KMS-11 (cell line): ENCODE data around the gene MAP6.
A peak's percentile ranks its signal among the peaks of the same experiment; 100 is the strongest.

ENCODE experiments used
- H2AFZ ChIP-seq: fragments of 200-600 bp; sonication (generic); 2 replicates; pipeline ENCODE4 v1.6.1; 2016; ENCODE audit warnings: antibody characterized with exemption, mixed run types, low read depth
- H3K27ac ChIP-seq: fragments of 200-600 bp; sonication (generic); 2 replicates; pipeline ENCODE4 v1.6.1; 2016; ENCODE audit warnings: mild to moderate bottlenecking, mixed run types
- H3K27me3 ChIP-seq: fragments of 200-600 bp; sonication (generic); 2 replicates; pipeline ENCODE4 v1.6.1; 2017; ENCODE audit warnings: mild to moderate bottlenecking, low read depth, mixed run types, moderate library complexity; ENCODE audit not compliant: insufficient read depth
- H3K36me3 ChIP-seq: fragments of 200-600 bp; sonication (generic); 2 replicates; pipeline ENCODE4 v1.6.1; 2017; ENCODE audit warnings: mild to moderate bottlenecking, mixed run types; ENCODE audit not compliant: insufficient read depth
- H3K4me1 ChIP-seq: fragments of 200-600 bp; sonication (generic); 2 replicates; pipeline ENCODE4 v1.6.1; 2016; ENCODE audit warnings: mild to moderate bottlenecking, low read depth, mixed run types; ENCODE audit not compliant: poor library complexity, severe bottlenecking
- H3K4me2 ChIP-seq: fragments of 200-600 bp; sonication (generic); 2 replicates; pipeline ENCODE4 v1.7.0; 2016; ENCODE audit warnings: mild to moderate bottlenecking, mixed run types
- H3K4me3 ChIP-seq: fragments of 200-600 bp; sonication (generic); IDR thresholded peaks from 2 replicates; pipeline ENCODE4 v1.6.1; 2017; ENCODE audit warnings: low read depth, low read length, mixed read lengths; ENCODE audit not compliant: insufficient read depth
- H3K79me2 ChIP-seq: fragments of 200-600 bp; sonication (generic); 2 replicates; pipeline ENCODE4 v1.6.1; 2016; ENCODE audit warnings: low read depth, mixed run types; ENCODE audit not compliant: insufficient read depth
- H3K9ac ChIP-seq: fragments of 200-600 bp; sonication (generic); 2 replicates; pipeline ENCODE4 v1.6.1; 2016; ENCODE audit warnings: mild to moderate bottlenecking, mixed run types
- H4K20me1 ChIP-seq: fragments of 200-600 bp; sonication (generic); 2 replicates; pipeline ENCODE4 v1.6.1; 2016; ENCODE audit warnings: mild to moderate bottlenecking, mixed run types; ENCODE audit not compliant: insufficient read depth
- CTCF ChIP-seq: fragments of 200-600 bp; sonication (generic); conservative IDR thresholded peaks from 2 replicates; pipeline ENCODE4 v1.6.1; 2017; ENCODE audit warnings: low read depth, mild to moderate bottlenecking, antibody characterized with exemption, low read length, moderate library complexity, mixed read lengths

MAP6 gene

DNA sequence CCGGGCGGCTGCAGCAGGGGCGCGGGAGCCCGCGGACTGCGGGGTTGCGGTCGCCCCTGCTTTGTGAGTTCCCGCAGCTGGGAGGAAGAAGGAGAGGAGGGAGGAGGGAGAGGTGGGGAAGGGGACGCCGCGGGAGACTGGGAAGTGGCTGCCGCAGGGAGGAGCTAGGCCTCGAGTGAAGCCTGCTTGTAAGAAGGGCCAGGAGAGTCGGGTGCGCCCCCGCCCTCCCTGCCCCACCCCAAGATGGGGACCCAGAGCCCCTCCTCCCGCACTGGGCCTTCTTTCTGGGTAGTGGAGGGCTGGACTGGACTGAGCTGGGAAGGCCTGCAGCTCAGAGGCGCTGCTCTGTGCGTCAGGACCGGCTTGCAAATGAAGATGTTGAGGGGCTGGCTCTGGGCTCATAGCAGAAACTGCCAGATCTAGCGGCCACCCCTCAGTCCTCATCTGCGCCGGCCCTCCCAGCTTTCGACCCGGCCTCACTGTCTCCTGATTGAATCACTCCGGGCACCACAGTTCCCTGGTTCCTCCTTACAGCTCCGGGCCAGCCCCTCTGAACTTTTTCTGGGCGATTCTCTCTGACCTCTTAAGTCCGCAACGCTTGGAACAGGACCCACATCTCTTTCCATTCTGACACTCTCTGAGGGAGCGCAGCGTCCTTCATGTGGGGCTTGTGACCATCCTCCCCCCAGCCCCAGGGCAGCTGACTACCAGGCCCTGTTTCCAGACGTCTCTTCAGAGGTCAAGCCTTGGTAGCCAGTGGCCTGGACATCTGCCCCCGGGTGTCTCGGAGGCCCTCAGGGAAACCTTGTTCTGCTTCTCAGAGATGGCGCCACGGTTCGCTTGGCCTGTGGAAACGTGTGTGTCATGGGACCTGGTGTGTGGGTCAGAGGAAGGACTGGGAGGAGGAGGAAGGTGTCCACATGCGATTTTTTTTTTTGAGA, 84.8 kb downstream of the MAP6 start:
- Histone ChIP-seq H3K79me2 (no peaks in the 10 kb centered on the region), H3K4me3 (no peak overlapping the region), H3K27me3 (no peaks in the 10 kb centered on the region), H3K9ac (peak overlapping the region; percentile 63), H3K36me3 (no peaks in the 10 kb centered on the region), H4K20me1 (no peaks in the 10 kb centered on the region), H3K4me1 (peaks cover 5% of the 10 kb centered on the region), H3K27ac (no peak overlapping the region), H3K4me2 (peak overlapping the region; percentile 67; the same call in 1 of the 2 replicates), H2AFZ (peak overlapping the region; percentile 98)
- TF ChIP-seq CTCF = no peak

DNA sequence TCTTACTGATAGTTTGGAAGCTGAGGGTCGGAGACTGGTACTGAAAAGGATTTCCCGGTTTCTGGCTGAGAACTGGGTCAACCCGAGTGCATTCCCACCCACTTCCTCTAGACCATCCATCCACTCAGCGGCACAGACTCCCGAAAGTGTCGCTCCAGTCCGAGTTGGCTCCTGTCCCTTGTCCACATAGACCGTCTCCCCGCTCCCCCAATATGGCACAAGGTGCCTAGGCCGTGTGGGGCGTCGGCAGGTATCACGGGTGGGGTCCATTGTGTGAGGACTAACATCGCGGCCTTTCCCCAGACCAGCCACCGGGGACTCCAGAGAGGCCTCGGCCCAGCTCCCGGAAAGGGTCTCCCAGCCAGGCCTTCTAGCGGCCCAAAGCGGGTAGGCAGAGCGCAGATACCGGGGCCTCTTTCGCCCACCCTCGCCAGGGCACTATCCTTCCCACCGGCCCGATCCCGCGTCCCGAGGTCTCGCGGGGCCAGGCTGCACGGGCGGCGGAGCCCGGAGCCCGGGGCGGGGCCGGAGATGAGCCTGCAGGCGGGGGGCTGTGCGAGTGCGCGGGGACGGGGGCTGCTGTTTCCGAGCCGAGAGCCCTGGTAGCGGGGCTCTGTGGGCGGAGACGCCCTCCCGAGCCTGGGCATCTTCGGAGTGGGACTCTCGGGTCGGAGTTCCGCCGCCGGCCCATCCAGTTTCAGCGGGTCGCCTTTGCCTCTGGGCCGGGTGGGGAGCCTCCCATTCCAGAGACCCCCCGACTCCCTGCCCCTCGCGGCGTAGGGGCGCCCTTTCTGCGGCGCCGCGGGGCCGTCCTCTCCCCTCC, 85.7 kb downstream of the MAP6 start:
- no peak overlapping the region for H3K27ac ChIP-seq
- no peaks in the 10 kb centered on the region for H3K27me3 ChIP-seq
- no peaks in the 10 kb centered on the region for H3K36me3 ChIP-seq
- H3K4me1 ChIP-seq = peaks cover 5% of the 10 kb centered on the region
- H4K20me1 ChIP-seq = no peaks in the 10 kb centered on the region
- H3K4me3 ChIP-seq = no peak overlapping the region
- peak overlapping the region; percentile 67 for H3K4me2 ChIP-seq
- H2AFZ ChIP-seq = peak overlapping the region; percentile 98
- TF ChIP-seq CTCF = peak; percentile 23; the same call in 1 of the 2 replicates
- H3K79me2 ChIP-seq = no peaks in the 10 kb centered on the region
- H3K9ac ChIP-seq = peak overlapping the region; percentile 63

DNA sequence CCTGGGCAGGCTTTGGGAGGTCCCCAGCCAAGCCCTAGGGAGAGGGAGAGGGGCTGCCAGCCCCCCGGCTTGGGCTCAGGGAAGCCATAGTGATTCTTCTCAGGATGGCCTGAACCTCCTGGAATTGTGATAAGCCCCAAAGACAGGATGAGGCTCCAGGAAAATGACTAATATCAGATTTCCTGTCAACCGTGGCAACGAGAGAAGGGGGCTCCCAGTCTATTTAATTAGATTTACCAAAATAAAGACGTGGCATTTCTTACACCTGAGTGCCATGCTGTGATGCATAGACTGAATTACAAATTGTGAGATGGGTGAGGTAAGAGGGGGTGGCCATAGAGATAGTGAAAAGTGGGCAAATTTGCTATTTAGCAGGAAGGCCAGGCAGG, 86.3 kb downstream of the MAP6 start:
- Histone ChIP-seq H3K9ac (peak overlapping the region; percentile 63; the same call in 1 of the 2 replicates), H3K4me3 (no peak overlapping the region)

More for the DNA sequence above, 86.3 kb downstream of the MAP6 start:
- Histone ChIP-seq H3K4me1 (peaks cover 5% of the 10 kb centered on the region), H4K20me1 (no peaks in the 10 kb centered on the region), H2AFZ (peak overlapping the region; percentile 98), H3K27me3 (no peaks in the 10 kb centered on the region), H3K4me2 (peak overlapping the region; percentile 67), H3K27ac (no peak overlapping the region), H3K36me3 (no peaks in the 10 kb centered on the region), H3K79me2 (no peaks in the 10 kb centered on the region)
- TF ChIP-seq CTCF = no peak
